Right cardiac atrium (tissue), 5 donors: ENCODE results near the gene ZDHHC13. TPM values are rescaled to one million over a fixed set of nuclear protein-coding genes. Genes with fewer than 3 reads are reported as not detected.
A peak's percentile ranks its signal among the peaks of the same experiment; 100 is the strongest.

ENCODE experiments used
- ATAC-seq, 2 donors: fragments of 200-7000 bp; cut with Tn5 transposase; one replicate each; pipeline versions ENCODE4 v1.8.0 to v1.9.1; 2020; ENCODE audit warnings: moderate library complexity in 2 of 2, mild to moderate bottlenecking in 1 of 2
- DNase-seq, 3 donors: peaks; one replicate each; pipeline ENCODE4 v3.0.0-alpha.2; 2020
- H3K27ac ChIP-seq: one replicate; pipeline ENCODE4 v1.5.1; 2013; ENCODE audit warnings: mild to moderate bottlenecking, low read length, control low read depth, moderate library complexity
- H3K27me3 ChIP-seq: one replicate; pipeline ENCODE4 v1.6.1; 2013; ENCODE audit not compliant: control insufficient read depth, insufficient read depth
- H3K4me1 ChIP-seq: one replicate; pipeline ENCODE4 v1.6.1; 2013; ENCODE audit warnings: low read length; ENCODE audit not compliant: control insufficient read depth, insufficient read depth
- H3K4me3 ChIP-seq: one replicate; pipeline ENCODE4 v1.5.1; 2013; ENCODE audit warnings: low read length, control low read depth
- H3K9me3 ChIP-seq: one replicate; pipeline ENCODE4 v1.6.1; 2013; ENCODE audit warnings: low read length; ENCODE audit not compliant: control insufficient read depth
- WGBS: extraction: QIAGEN DNeasy Blood & Tissue Kit; methylation state at CpG from one replicate; pipeline ENCODE4 v1.1.7; 2013; 5-methylcytosine and 5-hydroxymethylcytosine counted together
- intact Hi-C, 4 donors: fragments of 100-400 bp; cut with DNase I; formaldehyde crosslinking; loops; one replicate each; pipeline versions ENCODE4 v1.11.0 to v1.14.0; 2022 to 2023
- polyA plus RNA-seq: library from polyadenylated mRNA; stranded (reverse); fragments of 200-250 nt; gene quantifications from one replicate; pipeline ENCODE4 v1.2.3, GENCODE V29; 2013
- total RNA-seq, 4 donors: library from RNA; stranded (reverse); fragmentation: NEBNext Ultra II Directional; extraction: Animal tissue kit (Norgen Biotek cat#: 25700); gene quantifications; one replicate each; pipeline ENCODE4 v1.2.1, GENCODE V29; 2021
- donor health status: healthy with polysubstance abuse.
- donor health status: DM: no; HTN: yes; CAD: no.
- donor health status: DM: no; HTN: no; CAD: no.
- donor health status: DM: no; HTN: yes; CAD: no; lungs with severe emphysema.
- donor health status: DM: yes; HTN: yes; CAD: no.

Gene ZDHHC13
- total and polyA plus RNA-seq, 5 donors, result 10.7 to 15.5 (median 11.4) TPM

GRCh38 chr11:19100885-19101284, 16.1 kb upstream of the ZDHHC13 start:
- no peak overlapping the region for H3K27ac ChIP-seq
- intact Hi-C loops, result no loop called here
- 81% methylated on average over 4 of the region's 4 CpGs for WGBS
- H3K4me1 ChIP-seq, result no peaks in the 10 kb centered on the region
- no peaks in the 10 kb centered on the region for H3K9me3 ChIP-seq
- ATAC-seq, result no peak
- no peaks in the 10 kb centered on the region for H3K27me3 ChIP-seq
- H3K4me3 ChIP-seq, result no peak overlapping the region
- no peak for DNase-seq

GRCh38 chr11:19101796-19102520, 15.0 kb upstream of the ZDHHC13 start:
- 66% methylated on average over 4 of the region's 4 CpGs for WGBS
- no peak overlapping the region for H3K27ac ChIP-seq
- no peak overlapping the region for H3K4me3 ChIP-seq
- intact Hi-C loops, result no loop called here
- DNase-seq (no peak), ATAC-seq (no peak)
- H3K4me1 ChIP-seq, result no peaks in the 10 kb centered on the region
- no peaks in the 10 kb centered on the region for H3K9me3 ChIP-seq
- no peaks in the 10 kb centered on the region for H3K27me3 ChIP-seq

GRCh38 chr11:19102521-19102900, 14.5 kb upstream of the ZDHHC13 start:
- H3K4me1 ChIP-seq, result no peaks in the 10 kb centered on the region
- intact Hi-C loops, result no loop called here
- H3K4me3 ChIP-seq, result no peak overlapping the region
- WGBS, result 69% methylated on average over 1 of the region's 1 CpG
- no peak overlapping the region for H3K27ac ChIP-seq
- no peaks in the 10 kb centered on the region for H3K27me3 ChIP-seq
- ATAC-seq (no peak), DNase-seq (no peak)
- no peaks in the 10 kb centered on the region for H3K9me3 ChIP-seq

- 78% methylated on average over 1 of the region's 1 CpG for WGBS
- H3K27ac ChIP-seq, result no peak overlapping the region
- DNase-seq, result no peak
- intact Hi-C loops, result no loop called here
- H3K9me3 ChIP-seq, result no peaks in the 10 kb centered on the region
- ATAC-seq, result no peak
- no peaks in the 10 kb centered on the region for H3K27me3 ChIP-seq
- no peaks in the 10 kb centered on the region for H3K4me1 ChIP-seq
- no peak overlapping the region for H3K4me3 ChIP-seq
These were observed 12.0 kb upstream of the ZDHHC13 start for GRCh38 chr11:19105011-19105410.

- intact Hi-C loops, result no loop called here
- H3K4me3 ChIP-seq, result no peak overlapping the region
- ATAC-seq (no peak), DNase-seq (no peak)
- H3K4me1 ChIP-seq, result no peaks in the 10 kb centered on the region
- no peaks in the 10 kb centered on the region for H3K9me3 ChIP-seq
- 98% methylated on average over 1 of the region's 1 CpG for WGBS
- no peaks in the 10 kb centered on the region for H3K27me3 ChIP-seq
- H3K27ac ChIP-seq, result no peak overlapping the region
These were observed 9.8 kb upstream of the ZDHHC13 start for GRCh38 chr11:19107125-19107524.

GRCh38 chr11:19110295-19110694, 6.7 kb upstream of the ZDHHC13 start:
- DNase-seq, result peak; percentile 34 to 77 (median 69)
- ATAC-seq, result peak; percentile 76
- Histone ChIP-seq H3K9me3 (no peaks in the 10 kb centered on the region), H3K4me1 (no peaks in the 10 kb centered on the region), H3K4me3 (no peak overlapping the region), H3K27ac (peak overlapping the region; percentile 6), H3K27me3 (no peaks in the 10 kb centered on the region)
- WGBS, result 60% methylated on average over 3 of the region's 3 CpGs
- intact Hi-C loops, result no loop called here

- Histone ChIP-seq H3K27me3 (no peaks in the 10 kb centered on the region), H3K9me3 (no peaks in the 10 kb centered on the region), H3K4me3 (no peak overlapping the region), H3K4me1 (no peaks in the 10 kb centered on the region), H3K27ac (no peak overlapping the region)
- no peak for ATAC-seq
- intact Hi-C loops, result no loop called here
- DNase-seq, result no peak
These were observed 5.2 kb upstream of the ZDHHC13 start for GRCh38 chr11:19111809-19112208.

- ATAC-seq, result no peak
- Histone ChIP-seq H3K4me3 (peak overlapping the region; percentile 71), H3K27ac (no peak overlapping the region), H3K27me3 (no peaks in the 10 kb centered on the region), H3K9me3 (no peaks in the 10 kb centered on the region), H3K4me1 (peaks cover 3% of the 10 kb centered on the region)
- WGBS, result 36% methylated on average over 16 of the region's 16 CpGs
- intact Hi-C loops, result no loop called here
- DNase-seq, result peak in 1 of 3 donors; percentile 37
These were observed 545 bp upstream of the ZDHHC13 start for GRCh38 chr11:19116276-19116970.

GRCh38 chr11:19117760-19118097, 761 bp downstream of the ZDHHC13 start:
- H3K4me1 ChIP-seq, result peaks cover 3% of the 10 kb centered on the region
- no peak overlapping the region for H3K27ac ChIP-seq
- WGBS, result 9% methylated on average over 7 of the region's 7 CpGs
- H3K27me3 ChIP-seq, result no peaks in the 10 kb centered on the region
- H3K9me3 ChIP-seq, result no peaks in the 10 kb centered on the region
- H3K4me3 ChIP-seq, result peak overlapping the region; percentile 71
- DNase-seq (no peak), ATAC-seq (no peak)
- intact Hi-C loops, result no loop called here

- DNase-seq, result no peak
- no peaks in the 10 kb centered on the region for H3K27me3 ChIP-seq
- no peak overlapping the region for H3K4me3 ChIP-seq
- intact Hi-C loops, result no loop called here
- H3K9me3 ChIP-seq, result no peaks in the 10 kb centered on the region
- no peak for ATAC-seq
- H3K27ac ChIP-seq, result no peak overlapping the region
- WGBS, result 38% methylated on average over 2 of the region's 2 CpGs
- peaks cover 3% of the 10 kb centered on the region for H3K4me1 ChIP-seq
These were observed 4.7 kb downstream of the ZDHHC13 start for GRCh38 chr11:19121646-19122045.

- Histone ChIP-seq H3K4me3 (no peak overlapping the region), H3K27ac (no peak overlapping the region), H3K27me3 (no peaks in the 10 kb centered on the region), H3K4me1 (peaks cover 3% of the 10 kb centered on the region), H3K9me3 (no peaks in the 10 kb centered on the region)
- ATAC-seq (no peak), DNase-seq (no peak)
- intact Hi-C loops, result no loop called here
- WGBS, result 92% methylated on average over 7 of the region's 7 CpGs
These were observed 6.1 kb downstream of the ZDHHC13 start for GRCh38 chr11:19122960-19123615.
